ENCODE measurements around the gene STRN3. TPM values are rescaled to one million over a fixed set of nuclear protein-coding genes. Genes with fewer than 3 reads are reported as not detected.

The STRN3 gene
- total and polyA plus RNA-seq, 2 of the 4 experiments (the other 2 are of a cell fraction), result 10.8 to 78.7 TPM

- H3K9me1 ChIP-seq (ENCODE audit: insufficient read depth, low read length), result no peaks in the 10 kb centered on the region
- H3K56ac ChIP-seq (ENCODE audit: extremely low read depth, insufficient read depth, low read length), result no peak overlapping the region
- no peak overlapping the region for H2BK120ac ChIP-seq (ENCODE audit: low read depth, low read length)
- POLR2A ChIA-PET (ENCODE audit: unreplicated experiment), result no interaction called here
- no peak overlapping the region for H4K5ac ChIP-seq (ENCODE audit: low read depth, low read length)
- H3K79me1 ChIP-seq (ENCODE audit: low read depth in 1 of 2, low read length in 2 of 2), result no peaks in the 10 kb centered on the region
- H4K91ac ChIP-seq (ENCODE audit: insufficient read depth, low read depth, low read length), result no peak overlapping the region
- H3K4ac ChIP-seq (ENCODE audit: low read depth, low read length), result no peak overlapping the region
- no peak overlapping the region for H2BK15ac ChIP-seq (ENCODE audit: low read depth, low read length)
- DNase-seq, result no peak
- H3K9ac ChIP-seq (ENCODE audit: low read depth, low read length), result no peak overlapping the region
- no peak for ATAC-seq (ENCODE audit: low read depth)
- H3K18ac ChIP-seq (ENCODE audit: low read depth, low read length), result no peak overlapping the region
- H3K36me3 ChIP-seq (ENCODE audit: control insufficient read depth, insufficient read depth, low read length), result no peaks in the 10 kb centered on the region
- intact Hi-C loops (cut with micrococcal nuclease), result no loop called here
- BruUV-seq (replicated peaks), result no TSS peak
- H3K9me3 ChIP-seq (ENCODE audit: control insufficient read depth, insufficient read depth, low read length), result no peaks in the 10 kb centered on the region
- H3K14ac ChIP-seq (replicated peaks; ENCODE audit: low read depth, low read length), result no peak overlapping the region
- H4K20me1 ChIP-seq (ENCODE audit: insufficient read depth, low read length), result no peaks in the 10 kb centered on the region
- no peak overlapping the region for H3K4me3 ChIP-seq (ENCODE audit: insufficient read depth, low read depth, low read length)
- peak overlapping the region; percentile 10 for H2AK9ac ChIP-seq (replicated peaks; ENCODE audit: low read depth, low read length, poor library complexity)
- H3K23ac ChIP-seq (ENCODE audit: low read depth, low read length), result 0 out of 2 replicates have a peak overlapping the region, but pooled peaks have one; percentile 3
- no CpG with 5 or more reads among the region's 9 CpGs for WGBS, 2 experiments (ENCODE audit: extremely low coverage in 2 of 2, insufficient read length in 1 of 2)
- CTCF ChIA-PET, result no interaction called here
- dilution Hi-C loops (cut with HindIII; ENCODE audit: low sequenced_read_pairs, unreplicated experiment), result no loop called here
- no peak overlapping the region for H2BK5ac ChIP-seq (ENCODE audit: low read depth, low read length, poor library complexity, severe bottlenecking)
- H2AFZ ChIP-seq (replicated peaks; ENCODE audit: low read length, poor library complexity), result no peak overlapping the region
- H2BK20ac ChIP-seq (ENCODE audit: low read depth, low read length), result no peak overlapping the region
- in situ Hi-C loops (cut with MboI; ENCODE audit: low sequenced_read_pairs), result no loop called here
- no peak overlapping the region for H4K8ac ChIP-seq (ENCODE audit: low read depth in 2 of 2, low read length in 2 of 2)
- no peak overlapping the region for H2AK5ac ChIP-seq (ENCODE audit: low read depth, low read length)
- peaks cover 62% of the 10 kb centered on the region for H3K27me3 ChIP-seq (ENCODE audit: control insufficient read depth, insufficient read depth, low read length)
- TF ChIP-seq CTCF (conservative IDR thresholded peaks at IDR 0.05; ENCODE audit: low read depth, low read length) (no peak), CEBPB (IDR thresholded peaks at IDR 0.05; ENCODE audit: low read depth, low read length) (no peak), RFX5 (IDR thresholded peaks at IDR 0.05; ENCODE audit: low read depth, low read length) (no peak), MAFK (IDR thresholded peaks at IDR 0.05; ENCODE audit: low read depth, low read length) (no peak), SMC3 (IDR thresholded peaks at IDR 0.05; ENCODE audit: low read depth, low read length) (no peak), CHD1 (IDR thresholded peaks at IDR 0.05; ENCODE audit: low read depth, low read length) (no peak), MAZ (IDR thresholded peaks at IDR 0.05; ENCODE audit: borderline replicate concordance, low read depth, low read length) (no peak), NFE2L2 (IDR thresholded peaks at IDR 0.05; ENCODE audit: low read depth, low read length) (no peak), BHLHE40 (IDR thresholded peaks at IDR 0.05; ENCODE audit: low read depth, low read length) (no peak), MXI1 (IDR thresholded peaks at IDR 0.05; ENCODE audit: borderline replicate concordance, low read depth, low read length) (no peak), FOS (IDR thresholded peaks at IDR 0.05; ENCODE audit: low read depth, low read length) (no peak), POLR2A (IDR thresholded peaks at IDR 0.05; ENCODE audit: low read depth, low read length) (no peak), RAD21 (IDR thresholded peaks at IDR 0.05; ENCODE audit: low read length) (no peak), RCOR1 (IDR thresholded peaks at IDR 0.05; ENCODE audit: insufficient replicate concordance, low read length) (no peak)
- TF ChIP-seq, protein P1, sequence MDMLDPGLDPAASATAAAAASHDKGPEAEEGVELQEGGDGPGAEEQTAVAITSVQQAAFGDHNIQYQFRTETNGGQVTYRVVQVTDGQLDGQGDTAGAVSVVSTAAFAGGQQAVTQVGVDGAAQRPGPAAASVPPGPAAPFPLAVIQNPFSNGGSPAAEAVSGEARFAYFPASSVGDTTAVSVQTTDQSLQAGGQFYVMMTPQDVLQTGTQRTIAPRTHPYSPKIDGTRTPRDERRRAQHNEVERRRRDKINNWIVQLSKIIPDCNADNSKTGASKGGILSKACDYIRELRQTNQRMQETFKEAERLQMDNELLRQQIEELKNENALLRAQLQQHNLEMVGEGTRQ (IDR thresholded peaks at IDR 0.05; ENCODE audit: low read depth, low read length), result no peak
- TF ChIP-seq, protein P2, sequence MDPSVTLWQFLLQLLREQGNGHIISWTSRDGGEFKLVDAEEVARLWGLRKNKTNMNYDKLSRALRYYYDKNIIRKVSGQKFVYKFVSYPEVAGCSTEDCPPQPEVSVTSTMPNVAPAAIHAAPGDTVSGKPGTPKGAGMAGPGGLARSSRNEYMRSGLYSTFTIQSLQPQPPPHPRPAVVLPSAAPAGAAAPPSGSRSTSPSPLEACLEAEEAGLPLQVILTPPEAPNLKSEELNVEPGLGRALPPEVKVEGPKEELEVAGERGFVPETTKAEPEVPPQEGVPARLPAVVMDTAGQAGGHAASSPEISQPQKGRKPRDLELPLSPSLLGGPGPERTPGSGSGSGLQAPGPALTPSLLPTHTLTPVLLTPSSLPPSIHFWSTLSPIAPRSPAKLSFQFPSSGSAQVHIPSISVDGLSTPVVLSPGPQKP (IDR thresholded peaks at IDR 0.05; ENCODE audit: borderline replicate concordance, low read depth, low read length), result no peak
- peaks cover 1% of the 10 kb centered on the region; the same call in 1 of the 2 replicates for H3K4me1 ChIP-seq (ENCODE audit: control insufficient read depth, insufficient read depth, low read length)
- H3K27ac ChIP-seq (ENCODE audit: insufficient read depth, low read length), result no peak overlapping the region
- H3K4me2 ChIP-seq (ENCODE audit: low read depth, low read length), result no peak overlapping the region
Observed at GRCh38 chr14:30875788-30876053, 150.5 kb downstream of the STRN3 start.

Measured in IMR-90 (cell line).